Testis (tissue), 3 donors: ENCODE data around the gene PRPF40A. TPM values are rescaled to one million over a fixed set of nuclear protein-coding genes. Genes with fewer than 3 reads are reported as not detected.

Experiments used
- DNase-seq: peaks from one replicate; pipeline ENCODE4 v3.0.0-alpha.2; 2019
- H3K27ac ChIP-seq, 2 donors: fragments of 200-600 bp; sonication (generic); one replicate each; pipeline ENCODE4 v1.5.1; 2019
- H3K27me3 ChIP-seq: fragments of 200-600 bp; sonication (generic); one replicate; pipeline ENCODE4 v1.5.1; 2019
- H3K36me3 ChIP-seq: fragments of 200-600 bp; sonication (generic); one replicate; pipeline ENCODE4 v1.5.1; 2017; ENCODE audit warnings: low read depth; ENCODE audit errors: missing control alignments
- H3K4me1 ChIP-seq: fragments of 200-600 bp; sonication (generic); one replicate; pipeline ENCODE4 v1.5.1; 2019
- H3K4me3 ChIP-seq, 2 donors: fragments of 200-600 bp; sonication (generic); one replicate each; pipeline ENCODE4 v1.5.1; 2017 to 2019
- H3K9me3 ChIP-seq: fragments of 200-600 bp; sonication (generic); one replicate; pipeline ENCODE4 v1.5.1; 2017
- POLR2A ChIP-seq: fragments of 450-650 bp; IDR thresholded peaks from one replicate; pipeline ENCODE4 v1.6.1; 2017; ENCODE audit warnings: antibody characterized with exemption, mild to moderate bottlenecking, moderate library complexity
- WGBS, 2 donors: methylation state at CpG; one replicate each; pipeline ENCODE4 v1.1.5; 2018; 5-methylcytosine and 5-hydroxymethylcytosine counted together
- intact Hi-C: fragments of 100-400 bp; cut with DNase I; formaldehyde crosslinking; loops from one replicate; pipeline ENCODE4 v1.15.1; 2023; ENCODE audit warnings: low total_unique reads
- polyA plus RNA-seq: library from polyadenylated mRNA; stranded (reverse); fragments of 350-450 nt; fragmentation: Illumina TruSeq; extraction: RNeasy Lipid Tissue Mini Kit (QIAGEN cat#74804); gene quantifications from one replicate; pipeline ENCODE4 v1.2.3, GENCODE V29; 2014; ENCODE audit warnings: low read depth, low replicate concordance; ENCODE audit not compliant: insufficient read depth
- total RNA-seq, 2 donors: library from RNA; depleted of rRNA; stranded (reverse); fragments of >200 nt; gene quantifications; one replicate each; pipeline ENCODE4 v1.2.3, GENCODE V29; 2016
- TF ChIP-seq, protein P1 (sequence below), 3 experiments: fragments of 450-650 bp in 2 of 3; fragments of 200-600 bp in 1 of 3; sonication (generic) in 1 of 3; IDR thresholded peaks; one replicate each; pipeline ENCODE4 v1.5.1; 2016 to 2019; ENCODE audit warnings: antibody characterized with exemption in 3 of 3, mild to moderate bottlenecking in 2 of 3, moderate library complexity in 1 of 3

Gene PRPF40A
- total and polyA plus RNA-seq, 3 donors from 2014 or later: 33.1 to 116 (median 107) TPM

DNA sequence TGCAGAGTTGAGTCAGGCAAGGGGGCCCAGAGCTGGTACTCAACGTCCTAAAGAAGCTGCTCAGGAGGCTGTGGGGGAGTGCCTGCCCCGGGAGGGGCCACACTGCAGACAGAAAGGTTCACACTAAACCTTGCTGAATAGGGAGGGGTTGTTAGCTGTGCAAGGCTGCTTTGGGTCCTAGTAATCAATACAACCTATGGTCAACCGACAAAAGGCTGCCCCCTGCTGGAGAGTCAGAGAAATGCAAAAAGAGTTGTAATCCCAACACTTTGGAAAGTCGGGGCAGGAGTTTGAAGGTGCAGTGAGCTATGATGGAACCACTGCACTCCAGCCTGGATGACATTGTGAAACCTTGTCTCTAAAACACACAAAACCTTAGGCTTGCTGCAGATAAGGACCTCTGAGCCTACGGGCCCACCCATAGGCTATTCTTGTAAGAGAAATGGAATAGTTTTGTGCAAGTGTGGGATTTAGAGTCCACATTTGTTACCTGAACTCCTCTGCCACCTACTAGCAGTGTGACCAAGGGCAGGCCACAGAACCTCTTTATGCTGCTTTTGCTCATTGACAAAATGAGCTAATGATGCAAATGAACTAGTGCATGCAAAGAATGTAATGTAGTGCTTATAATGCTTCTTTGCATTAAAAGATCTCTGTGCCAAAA lies 81.5 kb downstream of the PRPF40A start:
- DNase-seq: peak; percentile 66
- TF ChIP-seq, protein P1, sequence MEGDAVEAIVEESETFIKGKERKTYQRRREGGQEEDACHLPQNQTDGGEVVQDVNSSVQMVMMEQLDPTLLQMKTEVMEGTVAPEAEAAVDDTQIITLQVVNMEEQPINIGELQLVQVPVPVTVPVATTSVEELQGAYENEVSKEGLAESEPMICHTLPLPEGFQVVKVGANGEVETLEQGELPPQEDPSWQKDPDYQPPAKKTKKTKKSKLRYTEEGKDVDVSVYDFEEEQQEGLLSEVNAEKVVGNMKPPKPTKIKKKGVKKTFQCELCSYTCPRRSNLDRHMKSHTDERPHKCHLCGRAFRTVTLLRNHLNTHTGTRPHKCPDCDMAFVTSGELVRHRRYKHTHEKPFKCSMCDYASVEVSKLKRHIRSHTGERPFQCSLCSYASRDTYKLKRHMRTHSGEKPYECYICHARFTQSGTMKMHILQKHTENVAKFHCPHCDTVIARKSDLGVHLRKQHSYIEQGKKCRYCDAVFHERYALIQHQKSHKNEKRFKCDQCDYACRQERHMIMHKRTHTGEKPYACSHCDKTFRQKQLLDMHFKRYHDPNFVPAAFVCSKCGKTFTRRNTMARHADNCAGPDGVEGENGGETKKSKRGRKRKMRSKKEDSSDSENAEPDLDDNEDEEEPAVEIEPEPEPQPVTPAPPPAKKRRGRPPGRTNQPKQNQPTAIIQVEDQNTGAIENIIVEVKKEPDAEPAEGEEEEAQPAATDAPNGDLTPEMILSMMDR (IDR thresholded peaks at IDR 0.05): peak; percentile 75 to 91 (median 78)
- TF ChIP-seq POLR2A: no peak
- Histone ChIP-seq H3K27ac (no peak overlapping the region), H3K4me1 (peaks cover 4% of the 10 kb centered on the region), H3K9me3 (no peaks in the 10 kb centered on the region), H3K4me3 (no peak overlapping the region), H3K36me3 (no peaks in the 10 kb centered on the region), H3K27me3 (no peaks in the 10 kb centered on the region)
- intact Hi-C loops: loop anchor here (5.0 kb wide), 1 partner anchor 448 kb away; no protein-coding TSS in a partner anchor
- 42% methylated on average over 5 of the region's 5 CpGs for WGBS, 2 donors

GRCh38 chr2:152632736-152633135 lies 84.5 kb downstream of the PRPF40A start:
- intact Hi-C loops: no loop called here
- Histone ChIP-seq H3K4me1 (peaks cover 4% of the 10 kb centered on the region), H3K9me3 (no peaks in the 10 kb centered on the region), H3K36me3 (no peaks in the 10 kb centered on the region), H3K4me3 (no peak overlapping the region), H3K27me3 (no peaks in the 10 kb centered on the region), H3K27ac (no peak overlapping the region)
- WGBS, 2 donors: 87 to 92% methylated on average over 3 of the region's 3 CpGs
- TF ChIP-seq, protein P1 (IDR thresholded peaks at IDR 0.05): no peak
- no peak for TF ChIP-seq POLR2A
- DNase-seq: no peak

- Histone ChIP-seq H3K27me3 (no peaks in the 10 kb centered on the region), H3K4me3 (no peak overlapping the region), H3K9me3 (no peaks in the 10 kb centered on the region), H3K27ac (no peak overlapping the region), H3K36me3 (no peaks in the 10 kb centered on the region), H3K4me1 (peaks cover 3% of the 10 kb centered on the region)
- TF ChIP-seq, protein P1 (IDR thresholded peaks at IDR 0.05): no peak
- no peak for TF ChIP-seq POLR2A
- WGBS, 2 donors: 85 to 88% methylated on average over 4 of the region's 4 CpGs
- DNase-seq: no peak
- intact Hi-C loops: no loop called here
These were observed 86.8 kb downstream of the PRPF40A start for GRCh38 chr2:152630466-152630865.

- TF ChIP-seq, protein P1 (IDR thresholded peaks at IDR 0.05): no peak
- TF ChIP-seq POLR2A: no peak
- Histone ChIP-seq H3K4me1 (peaks cover 3% of the 10 kb centered on the region), H3K27ac (no peak overlapping the region), H3K4me3 (no peak overlapping the region), H3K36me3 (no peaks in the 10 kb centered on the region), H3K9me3 (no peaks in the 10 kb centered on the region), H3K27me3 (no peaks in the 10 kb centered on the region)
- no peak for DNase-seq
- intact Hi-C loops: no loop called here
- 60 to 75% methylated on average over 1 of the region's 1 CpG for WGBS, 2 donors
These were observed 88.1 kb downstream of the PRPF40A start for GRCh38 chr2:152629202-152629601.
